HT-29 (cell line): ENCODE results near the gene CD79B. TPM values are rescaled to one million over a fixed set of nuclear protein-coding genes. Genes with fewer than 3 reads are reported as not detected.

Experiments used
- DNase-seq: peaks from one replicate; pipeline ENCODE4 v3.0.0-alpha.2; 2015; ENCODE audit warnings: low spot score
- total RNA-seq: library from RNA; depleted of rRNA; stranded (reverse); fragments of >200 nt; shearing (Covaris generic); gene quantifications from 2 replicates; pipeline ENCODE4 v1.2.3, GENCODE V29; 2014

The CD79B gene
- total RNA-seq, 1 experiment from 2014 or later: not detected

- DNase-seq: no peak
Observed at GRCh38 chr17:63954402-63955063, 22.4 kb upstream of the CD79B start.

DNA sequence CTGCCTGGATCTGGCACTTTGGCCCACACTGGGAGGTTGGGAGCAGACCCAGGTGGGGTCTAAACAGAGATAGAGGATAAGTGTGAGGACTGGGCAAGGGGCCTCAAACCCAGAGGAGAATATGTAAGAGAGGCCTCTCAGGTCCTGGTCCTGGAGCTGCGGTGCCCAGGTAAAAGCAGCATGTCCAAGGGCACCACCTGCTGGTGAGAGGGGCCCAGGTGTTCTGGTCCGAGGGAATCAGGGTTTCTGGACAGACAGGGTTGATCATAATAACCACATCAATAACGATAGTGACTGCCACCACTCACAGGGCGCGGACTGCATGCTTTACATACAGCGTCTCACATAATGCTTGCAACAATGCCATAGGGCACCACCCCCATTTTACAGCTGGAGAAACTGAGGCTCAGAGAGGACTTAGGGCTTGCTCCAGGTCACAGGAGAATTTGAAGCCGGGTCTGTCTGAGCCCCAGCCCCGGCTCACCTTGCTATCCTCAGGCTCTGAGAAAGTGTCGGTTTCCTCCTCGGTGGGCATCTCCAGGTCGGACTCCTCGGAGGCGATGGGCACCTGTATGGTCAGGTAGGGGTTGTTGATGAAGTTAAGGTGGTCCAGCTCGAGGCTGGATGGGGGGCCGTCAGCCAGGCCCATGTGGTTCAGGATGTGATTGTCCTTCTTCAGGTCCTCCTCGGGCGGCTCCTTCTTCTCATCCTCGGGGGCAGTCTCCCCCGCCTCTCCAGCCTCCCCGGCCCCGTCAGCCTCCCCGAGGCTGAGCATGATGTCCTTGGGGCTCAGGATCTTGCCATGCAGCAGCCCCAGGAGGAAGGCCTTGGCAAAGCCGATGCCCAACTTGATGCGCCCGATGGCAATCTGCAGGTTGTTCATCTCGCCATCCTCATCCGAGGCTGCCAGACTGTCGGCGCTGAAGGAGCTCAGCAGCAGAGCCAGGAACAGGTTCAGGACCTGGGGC lies 19.1 kb upstream of the CD79B start:
- peak; percentile 84 for DNase-seq

DNA sequence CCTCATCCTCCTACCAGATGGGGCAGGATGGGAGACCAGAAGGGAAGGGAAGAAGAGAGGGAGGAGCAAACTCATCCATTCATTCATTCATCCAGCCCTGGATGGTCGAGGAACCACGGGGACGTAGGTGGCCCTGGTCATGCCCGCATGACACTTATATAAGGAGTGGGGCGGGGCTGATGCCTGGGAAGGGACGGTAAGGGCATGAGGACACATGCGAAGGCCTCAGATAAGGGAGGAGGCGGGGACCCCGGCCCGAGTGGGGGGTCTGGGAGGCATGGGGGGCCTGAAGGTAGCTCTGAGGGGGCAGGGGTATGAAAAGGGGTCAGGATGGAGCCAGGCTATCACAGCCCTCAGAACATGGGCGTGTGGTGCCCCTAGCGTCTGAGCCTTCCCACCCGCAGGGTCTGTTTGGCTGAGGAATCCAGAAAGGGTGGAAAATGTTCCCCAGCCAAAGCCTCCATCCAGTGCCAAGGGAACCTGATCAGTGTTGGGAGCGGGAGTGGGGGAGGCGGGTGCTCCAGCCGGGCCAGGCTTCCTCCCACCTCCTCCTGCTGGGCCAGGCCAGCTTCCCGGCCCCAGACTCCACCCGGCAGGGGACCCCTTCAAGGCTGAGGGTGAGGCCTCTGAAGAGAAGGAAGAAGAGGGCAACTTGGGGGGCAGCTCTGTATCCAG lies 17.6 kb upstream of the CD79B start:
- DNase-seq: no peak

DNA sequence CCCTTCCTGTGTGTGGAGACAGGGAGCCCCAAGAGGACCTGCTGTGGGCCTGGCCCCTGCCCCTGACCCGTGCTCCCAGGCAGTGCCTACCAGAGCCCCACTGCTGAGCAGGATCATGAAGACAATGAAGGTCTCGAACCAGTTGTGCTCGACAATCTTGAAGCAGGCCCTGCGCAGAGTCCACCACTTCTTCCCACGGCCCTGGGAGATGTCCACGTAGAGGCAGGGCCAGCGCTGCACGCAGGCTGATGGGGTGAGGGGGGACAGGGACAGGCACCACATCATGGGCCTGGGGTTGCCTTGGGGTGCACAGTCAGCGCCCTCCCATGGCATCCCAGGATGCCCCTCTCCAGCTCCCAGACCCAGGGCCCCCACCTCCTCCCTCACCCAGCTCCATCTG lies 16.4 kb upstream of the CD79B start:
- DNase-seq: no peak

GRCh38 chr17:63947711-63948330 lies 15.7 kb upstream of the CD79B start:
- no peak for DNase-seq

DNA sequence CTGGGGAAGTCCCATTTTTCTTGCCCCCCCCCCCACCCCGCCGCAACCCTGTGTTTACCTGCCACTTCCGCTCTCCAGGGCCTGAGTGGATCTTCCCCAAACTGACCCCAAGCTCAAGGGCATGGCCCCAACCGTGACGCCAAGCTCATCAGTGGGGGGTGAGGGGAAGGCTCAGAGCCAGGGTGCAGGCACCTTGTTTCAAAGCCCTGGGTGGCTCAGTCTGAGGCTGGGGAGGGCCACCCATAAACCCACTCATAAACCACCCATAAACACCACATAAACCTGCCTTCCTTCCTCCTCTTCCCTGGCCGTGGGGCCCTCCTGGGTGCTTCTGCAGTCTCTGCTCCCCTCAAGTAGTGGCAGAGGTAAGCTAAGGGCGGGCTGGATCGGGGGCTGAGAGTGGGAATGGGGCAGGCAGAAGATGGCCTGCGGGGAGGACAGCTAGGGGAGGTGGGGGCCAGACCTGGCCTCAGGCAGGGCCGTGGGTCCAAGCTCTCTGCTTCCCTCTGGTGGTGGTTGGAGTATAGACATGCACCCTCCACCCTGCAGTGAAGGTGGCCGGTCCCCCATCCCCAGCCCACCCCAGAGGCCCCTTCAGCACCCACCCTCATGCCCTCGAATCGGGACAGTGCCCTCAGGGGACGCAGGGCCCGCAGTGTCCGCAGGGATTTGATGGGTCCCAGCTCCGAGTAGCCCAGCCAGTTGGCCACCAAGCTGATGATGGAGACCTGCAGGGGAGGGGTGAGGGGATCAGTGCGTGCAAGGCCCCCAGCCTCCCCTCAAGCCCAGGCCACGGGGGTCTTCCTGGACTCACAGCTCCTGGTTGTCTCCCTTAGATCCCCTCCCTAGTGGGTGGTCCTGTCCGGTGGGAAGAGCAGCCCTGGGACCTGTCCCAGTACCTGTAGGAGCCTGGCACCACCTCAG lies 14.6 kb upstream of the CD79B start:
- peak; percentile 48 for DNase-seq

DNA sequence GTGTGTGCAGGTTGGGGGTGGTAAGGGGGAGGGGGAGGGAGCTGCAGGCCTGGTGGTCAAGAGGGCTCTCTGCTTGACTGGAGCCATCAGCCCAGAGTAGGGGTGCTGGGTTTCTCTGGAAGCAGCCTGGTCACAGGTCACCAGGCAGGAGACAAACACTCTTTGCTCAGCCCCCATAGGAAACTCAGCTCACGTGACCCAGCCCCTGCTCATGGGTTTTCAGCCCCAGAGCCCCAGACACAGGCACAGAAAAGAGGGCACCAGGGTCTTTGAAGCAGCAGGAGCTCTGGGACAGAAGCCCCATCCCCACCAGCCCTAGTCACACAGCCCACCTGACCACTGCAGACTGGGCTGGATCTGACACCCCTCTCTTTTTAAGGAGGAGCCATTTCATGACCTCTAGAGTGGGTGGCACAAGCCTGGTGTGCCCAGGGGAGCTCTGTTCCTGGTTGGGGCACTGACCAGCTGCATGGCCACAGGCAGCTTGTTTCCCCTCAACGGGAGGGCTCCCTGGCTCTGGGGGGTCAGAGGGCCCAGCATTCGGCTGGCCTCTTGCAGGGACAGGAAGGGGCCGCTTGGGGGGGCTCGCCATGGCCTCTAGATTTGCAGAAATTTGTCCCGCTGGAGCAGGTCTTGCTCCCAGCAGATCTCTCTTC lies 13.8 kb upstream of the CD79B start:
- no peak for DNase-seq

GRCh38 chr17:63944736-63945499 lies 12.8 kb upstream of the CD79B start:
- DNase-seq: no peak

DNA sequence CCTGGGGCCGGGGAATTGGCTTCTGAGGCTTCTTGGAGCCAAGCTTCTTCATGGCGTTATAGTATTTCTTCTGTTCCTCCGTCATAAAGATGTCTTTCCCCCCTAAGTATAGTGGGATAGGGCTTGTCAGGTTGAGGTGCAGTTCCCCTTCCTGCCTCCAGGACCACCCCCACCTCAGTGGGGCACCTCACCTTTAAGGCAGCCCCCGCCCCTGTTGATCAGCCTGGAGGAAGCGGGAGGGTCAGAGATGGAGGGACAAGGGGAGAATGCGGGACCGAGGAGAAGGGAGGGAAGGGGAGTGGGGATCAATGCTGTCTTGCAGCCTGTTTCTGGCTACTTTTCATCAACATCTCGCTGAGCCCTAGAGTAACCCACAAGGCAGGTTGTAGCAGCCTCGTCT lies 11.6 kb upstream of the CD79B start:
- DNase-seq: no peak

- DNase-seq: no peak
Observed at GRCh38 chr17:63942309-63942985, 10.3 kb upstream of the CD79B start.

- no peak for DNase-seq
Observed at GRCh38 chr17:63941751-63942150, 9.6 kb upstream of the CD79B start.

GRCh38 chr17:63941162-63941561 lies 9.0 kb upstream of the CD79B start:
- DNase-seq: no peak

DNA sequence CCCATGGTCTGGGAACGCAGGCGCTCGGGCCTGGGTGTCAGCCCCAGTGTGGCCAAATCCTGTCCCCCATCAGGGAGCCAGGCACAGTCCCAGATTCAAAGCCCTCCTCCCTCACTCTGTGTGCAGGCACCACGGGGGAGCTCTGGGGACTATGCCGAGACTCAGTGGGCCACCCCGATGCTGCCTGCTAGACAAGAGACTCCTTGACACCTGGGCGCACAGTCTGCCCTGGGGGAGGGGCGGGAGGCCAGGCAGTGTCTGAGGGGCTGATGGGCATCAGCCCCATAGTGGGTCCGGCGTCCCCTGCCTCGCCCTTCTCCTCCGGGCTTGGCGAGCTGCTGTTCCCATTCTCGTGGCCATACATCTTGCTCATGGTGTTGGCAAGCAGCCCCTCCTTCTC lies 8.5 kb upstream of the CD79B start:
- no peak for DNase-seq

DNA sequence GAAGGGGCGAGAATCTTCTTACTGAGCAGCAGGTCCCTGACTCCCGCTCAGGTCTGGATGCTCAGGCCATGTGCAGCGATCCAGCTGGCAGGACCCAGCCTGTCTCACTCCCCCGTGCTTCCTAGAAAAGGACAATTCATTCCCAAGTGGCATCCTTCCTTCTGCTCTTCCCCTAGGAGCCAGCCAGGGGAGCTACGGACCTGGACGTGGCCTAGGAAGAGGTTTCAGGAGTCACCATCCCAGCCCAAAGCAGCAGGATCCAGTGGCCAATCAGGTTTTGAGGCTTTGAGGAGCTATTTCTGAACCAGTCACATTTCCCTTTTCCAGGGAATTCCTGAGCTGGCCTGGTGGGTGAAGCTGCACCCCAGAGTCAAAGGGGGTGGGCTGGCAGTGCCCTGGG lies 7.8 kb upstream of the CD79B start:
- no peak for DNase-seq

GRCh38 chr17:63939401-63939800 lies 7.3 kb upstream of the CD79B start:
- DNase-seq: no peak

- no peak for DNase-seq
Observed at GRCh38 chr17:63937920-63938319, 5.8 kb upstream of the CD79B start.

DNA sequence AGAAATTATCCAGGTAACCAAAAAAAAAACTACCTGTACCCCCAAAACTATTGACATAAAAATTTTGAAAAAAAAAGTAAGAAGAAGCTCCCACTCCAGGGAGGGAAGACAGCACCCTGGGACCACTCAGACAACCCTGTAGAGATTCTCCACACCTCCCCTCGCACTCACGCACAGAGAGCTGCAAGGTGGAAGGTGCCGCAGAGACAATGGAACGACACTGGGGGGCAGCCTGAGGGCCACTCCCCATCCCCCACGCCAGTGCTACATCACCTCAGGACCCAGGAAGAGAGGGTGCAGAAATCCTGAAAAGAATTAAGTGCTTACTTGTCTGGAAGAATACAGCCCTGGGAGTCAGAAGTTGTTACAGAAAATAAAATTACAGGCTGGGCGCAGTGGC lies 5.2 kb upstream of the CD79B start:
- no peak for DNase-seq

DNA sequence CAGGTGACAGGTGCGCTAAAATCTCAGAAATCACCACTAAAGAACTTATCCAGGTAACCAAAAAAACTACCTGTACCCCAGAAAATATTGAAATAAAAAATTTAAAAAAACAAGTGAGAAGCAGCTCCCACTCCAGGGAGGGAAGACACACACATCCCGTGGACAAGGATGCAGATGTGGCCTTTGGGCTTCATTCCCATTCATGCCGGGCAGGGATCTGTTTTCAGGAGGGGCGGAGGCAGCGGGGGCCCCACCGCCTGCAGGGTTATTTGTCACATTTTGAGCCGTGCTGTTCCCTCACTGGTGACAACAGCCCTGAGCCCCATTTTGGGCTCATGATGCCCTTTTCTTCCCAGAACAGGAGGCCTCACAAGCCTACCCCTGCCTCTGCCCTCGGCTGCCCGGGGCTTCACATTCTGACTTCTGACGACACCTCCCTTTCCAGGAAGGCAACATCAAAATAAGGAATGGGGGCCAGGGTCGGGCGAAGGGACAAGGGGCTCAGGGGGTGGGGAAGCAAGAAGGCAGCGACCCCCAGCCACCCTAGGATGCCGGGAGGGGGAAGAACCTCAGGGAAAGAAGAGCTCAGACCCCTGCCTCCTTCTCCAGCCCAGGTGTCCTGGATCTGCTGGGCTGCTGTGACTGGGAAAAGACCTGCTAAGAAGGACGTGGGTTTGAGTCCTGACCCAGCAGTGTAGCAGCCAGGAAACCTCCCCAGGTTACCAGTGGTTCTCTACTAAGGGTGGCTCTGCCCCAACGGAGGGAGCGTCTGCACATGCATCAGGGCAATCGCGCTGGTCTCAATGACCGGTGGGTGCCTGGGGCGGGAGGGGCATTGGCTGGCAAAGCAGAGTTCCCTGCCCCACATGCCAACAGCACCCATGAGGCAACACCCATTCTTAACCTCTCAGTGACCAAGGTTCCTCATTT lies 2.3 kb upstream of the CD79B start:
- no peak for DNase-seq
